GM12873 (cell line): ENCODE data around the gene GPR153.

ENCODE experiments used
- TF ChIP-seq, protein P1 (sequence below): IDR thresholded peaks from 2 replicates; pipeline ENCODE4 v1.5.1; 2012; ENCODE audit warnings: low read depth, mild to moderate bottlenecking, moderate library complexity, low read length, control low read depth; ENCODE audit not compliant: insufficient read depth; ENCODE audit errors: missing control alignments

GPR153 gene

DNA sequence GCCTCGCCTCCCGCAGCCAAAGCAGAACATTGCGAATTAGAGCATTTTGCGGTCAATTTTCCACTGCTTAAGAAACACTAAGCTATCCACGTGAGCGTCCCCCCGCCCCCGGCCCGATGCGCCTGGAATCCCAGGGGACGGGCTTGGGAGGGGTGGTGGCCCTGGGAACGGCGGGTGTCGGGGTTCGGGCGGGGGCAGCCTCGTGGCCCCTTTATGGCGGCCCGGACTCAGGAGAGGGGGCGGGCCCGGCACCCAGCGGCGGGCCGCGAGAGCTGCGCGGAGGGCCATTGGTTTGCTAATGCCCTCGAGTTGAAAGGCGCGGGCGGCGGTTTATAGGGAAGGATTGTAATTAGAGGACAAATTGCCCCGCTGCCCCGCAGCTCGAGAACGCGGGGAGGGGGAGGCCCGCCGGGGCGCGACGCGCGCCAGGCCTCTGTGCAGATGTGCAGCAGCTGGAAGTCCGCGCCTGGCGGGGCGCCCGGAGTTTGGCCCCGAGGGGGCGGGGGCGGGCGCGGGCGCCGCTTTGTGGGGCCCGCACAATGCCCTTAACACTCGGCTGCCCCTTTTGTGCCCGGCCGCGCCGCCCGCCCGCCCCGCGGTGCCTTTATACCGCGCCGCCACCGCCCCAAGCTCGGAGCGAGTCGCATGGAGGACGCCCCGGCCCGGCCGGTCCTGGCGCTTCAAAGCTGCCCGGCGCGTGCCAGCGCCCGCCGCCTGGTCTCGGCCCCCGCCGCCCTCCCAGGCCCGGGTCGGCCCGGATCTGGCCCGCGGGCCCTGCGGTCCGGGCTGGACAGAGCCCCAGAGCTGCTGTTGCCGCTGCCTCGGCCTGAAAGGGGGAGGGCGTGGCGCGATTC, 18.8 kb downstream of the GPR153 start:
- TF ChIP-seq, protein P1, sequence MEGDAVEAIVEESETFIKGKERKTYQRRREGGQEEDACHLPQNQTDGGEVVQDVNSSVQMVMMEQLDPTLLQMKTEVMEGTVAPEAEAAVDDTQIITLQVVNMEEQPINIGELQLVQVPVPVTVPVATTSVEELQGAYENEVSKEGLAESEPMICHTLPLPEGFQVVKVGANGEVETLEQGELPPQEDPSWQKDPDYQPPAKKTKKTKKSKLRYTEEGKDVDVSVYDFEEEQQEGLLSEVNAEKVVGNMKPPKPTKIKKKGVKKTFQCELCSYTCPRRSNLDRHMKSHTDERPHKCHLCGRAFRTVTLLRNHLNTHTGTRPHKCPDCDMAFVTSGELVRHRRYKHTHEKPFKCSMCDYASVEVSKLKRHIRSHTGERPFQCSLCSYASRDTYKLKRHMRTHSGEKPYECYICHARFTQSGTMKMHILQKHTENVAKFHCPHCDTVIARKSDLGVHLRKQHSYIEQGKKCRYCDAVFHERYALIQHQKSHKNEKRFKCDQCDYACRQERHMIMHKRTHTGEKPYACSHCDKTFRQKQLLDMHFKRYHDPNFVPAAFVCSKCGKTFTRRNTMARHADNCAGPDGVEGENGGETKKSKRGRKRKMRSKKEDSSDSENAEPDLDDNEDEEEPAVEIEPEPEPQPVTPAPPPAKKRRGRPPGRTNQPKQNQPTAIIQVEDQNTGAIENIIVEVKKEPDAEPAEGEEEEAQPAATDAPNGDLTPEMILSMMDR = no peak

DNA sequence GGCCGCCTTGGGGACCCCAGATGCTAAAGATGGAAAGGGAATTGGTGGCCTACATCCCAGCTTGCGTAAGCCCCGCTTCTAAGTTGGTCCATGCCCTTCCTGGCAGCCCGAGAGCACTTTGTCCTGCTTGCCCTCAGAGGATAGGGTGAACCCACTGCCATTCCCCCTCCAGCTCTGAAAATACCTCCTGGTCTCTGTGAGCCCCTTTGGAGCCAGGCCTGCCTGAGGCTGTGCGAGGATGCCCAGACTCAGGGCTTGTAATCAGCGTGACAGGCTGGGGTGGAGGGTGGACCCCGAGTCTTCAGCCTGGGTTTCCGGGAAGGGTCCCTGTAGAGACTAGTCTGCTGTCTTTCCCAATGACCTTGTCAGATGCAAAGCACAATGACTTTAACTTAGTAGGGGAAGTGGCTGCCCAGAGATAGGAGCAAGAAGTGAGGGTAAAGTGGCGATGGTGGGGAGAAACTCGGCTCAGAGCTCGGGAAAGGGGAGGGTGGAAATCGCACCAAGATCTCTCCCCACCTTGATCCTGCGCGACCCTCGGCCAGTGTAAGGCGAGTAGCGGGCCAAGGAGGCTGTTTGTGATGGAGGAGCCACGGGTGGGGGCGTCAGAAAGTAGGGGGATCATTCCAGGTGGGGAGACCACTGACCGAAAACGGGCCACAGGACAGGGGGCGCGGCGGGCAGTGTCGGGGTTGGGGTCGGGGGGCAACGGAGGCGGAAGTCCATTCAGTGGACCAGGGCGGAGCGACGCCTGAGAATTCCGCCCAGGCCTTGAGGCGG, 19.6 kb downstream of the GPR153 start:
- TF ChIP-seq, protein P1 = no peak

DNA sequence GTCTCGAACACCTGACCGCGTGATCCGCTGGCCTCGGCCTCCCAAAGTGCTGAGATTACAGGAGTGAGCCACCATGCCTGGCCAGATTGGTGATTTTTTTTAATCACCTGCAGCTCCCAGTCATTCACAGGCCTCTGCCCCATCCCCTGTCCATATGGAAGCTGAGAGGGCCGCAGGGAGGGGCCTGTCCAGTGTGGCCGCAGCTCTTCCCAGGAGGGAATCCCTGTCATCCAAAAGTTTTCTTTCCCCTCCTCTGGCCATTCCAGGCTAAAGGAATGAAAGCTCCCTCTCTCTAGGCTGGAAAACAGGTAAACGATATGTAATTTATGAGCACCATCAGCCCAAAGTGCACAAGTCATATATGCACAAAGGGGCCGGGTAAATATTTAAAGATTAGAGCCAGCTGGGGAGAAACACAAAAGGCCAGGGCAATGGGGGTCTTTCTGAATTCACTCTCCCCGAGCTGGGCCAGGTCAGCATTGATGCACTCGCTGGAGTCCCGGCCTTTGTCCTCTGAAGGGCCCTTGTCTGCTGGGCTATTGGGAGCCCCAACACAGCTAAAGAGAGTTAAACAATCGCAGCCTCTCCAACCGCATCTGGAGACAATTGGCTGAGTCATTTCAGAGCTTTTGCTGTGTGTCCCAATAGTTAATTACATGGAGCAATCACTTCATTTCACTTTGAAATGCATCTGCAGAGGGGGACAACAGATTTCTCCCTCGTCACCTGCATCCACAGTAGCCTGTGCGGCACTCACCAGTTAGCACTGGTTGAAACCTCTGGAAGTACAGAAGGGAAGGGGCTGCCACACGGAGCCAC, 20.7 kb downstream of the GPR153 start:
- TF ChIP-seq, protein P1 = no peak

DNA sequence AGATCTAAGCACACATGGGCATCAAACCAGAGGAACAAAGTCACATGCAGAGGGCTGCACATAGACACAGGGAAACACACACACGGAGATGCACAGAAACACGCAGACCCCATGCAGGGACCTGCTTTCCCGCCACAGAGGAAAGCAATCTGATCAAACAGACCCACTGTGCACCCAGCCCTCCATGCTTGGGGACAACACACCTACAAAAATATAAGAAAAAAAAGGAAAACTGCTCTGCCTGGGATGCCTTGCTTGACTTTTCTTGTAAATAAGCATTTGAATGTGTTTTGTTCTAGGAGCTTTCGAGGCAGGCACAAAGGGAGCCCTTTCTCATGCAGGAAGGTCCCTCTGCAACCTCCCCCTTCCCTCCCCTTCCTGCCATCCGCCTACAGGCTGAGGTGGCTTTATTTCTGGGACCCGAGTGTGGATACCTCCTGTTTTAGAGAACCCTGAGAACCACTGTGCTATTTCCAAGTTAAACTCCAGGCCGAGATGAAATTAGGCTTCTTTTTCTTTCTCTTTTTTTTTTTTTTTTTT, 21.6 kb downstream of the GPR153 start:
- TF ChIP-seq, protein P1 = no peak

DNA sequence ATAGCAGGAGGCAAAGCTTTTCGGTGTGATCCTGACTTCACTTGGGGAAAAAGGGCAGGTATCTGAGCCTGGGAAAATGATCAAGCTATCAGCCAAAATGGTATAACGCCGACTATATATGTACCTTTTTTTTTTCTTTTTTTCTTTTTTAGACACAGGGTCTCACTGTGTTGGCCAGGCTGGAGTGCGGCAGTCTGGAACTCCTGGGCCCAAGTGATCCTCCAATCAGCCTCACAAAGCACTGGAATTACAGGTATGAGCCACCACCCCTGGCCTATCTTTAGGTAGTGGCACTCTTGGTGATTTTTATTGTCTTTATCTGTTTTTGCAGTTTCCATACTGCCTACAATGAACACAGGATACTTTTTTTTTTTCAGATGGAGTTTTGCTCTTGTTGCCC, 23.8 kb downstream of the GPR153 start:
- TF ChIP-seq, protein P1 = no peak

DNA sequence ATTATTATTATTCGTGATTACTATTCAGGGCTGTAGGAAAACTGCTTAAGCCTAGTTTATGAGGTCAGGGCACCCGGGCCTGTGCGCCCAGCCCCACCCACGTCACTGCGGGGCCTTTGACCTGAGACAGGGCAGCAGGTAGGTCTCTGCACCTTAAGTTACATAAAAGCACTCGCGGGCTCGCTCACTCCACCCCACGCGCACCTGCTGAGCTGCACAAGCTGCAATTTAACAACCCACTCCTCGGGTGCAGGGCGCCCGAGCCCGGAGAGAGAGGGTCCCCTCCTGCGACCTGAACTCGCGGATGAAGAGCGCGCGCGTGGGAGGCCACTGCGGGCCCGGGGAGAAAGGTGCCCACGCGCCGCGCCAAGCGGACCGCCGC, 25.6 kb downstream of the GPR153 start:
- TF ChIP-seq, protein P1 = no peak
